Coronary artery (tissue), 2 donors: Measurements from ENCODE around the gene HOXC5.

Source experiments
- DNase-seq: peaks from one replicate; pipeline ENCODE4 v3.0.0-alpha.2; 2017; ENCODE audit warnings: low spot score
- H3K27ac ChIP-seq, 2 donors: fragments of 200-600 bp; sonication (generic); one replicate each; pipeline ENCODE4 v1.5.1; 2016 to 2019
- H3K4me3 ChIP-seq: fragments of 200-600 bp; sonication (generic); 2 replicates; pipeline ENCODE4 v1.5.1; 2016; ENCODE audit warnings: mild to moderate bottlenecking, moderate library complexity
- TF ChIP-seq, protein P1 (sequence below): fragments of 200-600 bp; sonication (generic); IDR thresholded peaks from one replicate; pipeline ENCODE4 v1.5.1; 2019; ENCODE audit warnings: antibody characterized with exemption

Gene HOXC5

DNA sequence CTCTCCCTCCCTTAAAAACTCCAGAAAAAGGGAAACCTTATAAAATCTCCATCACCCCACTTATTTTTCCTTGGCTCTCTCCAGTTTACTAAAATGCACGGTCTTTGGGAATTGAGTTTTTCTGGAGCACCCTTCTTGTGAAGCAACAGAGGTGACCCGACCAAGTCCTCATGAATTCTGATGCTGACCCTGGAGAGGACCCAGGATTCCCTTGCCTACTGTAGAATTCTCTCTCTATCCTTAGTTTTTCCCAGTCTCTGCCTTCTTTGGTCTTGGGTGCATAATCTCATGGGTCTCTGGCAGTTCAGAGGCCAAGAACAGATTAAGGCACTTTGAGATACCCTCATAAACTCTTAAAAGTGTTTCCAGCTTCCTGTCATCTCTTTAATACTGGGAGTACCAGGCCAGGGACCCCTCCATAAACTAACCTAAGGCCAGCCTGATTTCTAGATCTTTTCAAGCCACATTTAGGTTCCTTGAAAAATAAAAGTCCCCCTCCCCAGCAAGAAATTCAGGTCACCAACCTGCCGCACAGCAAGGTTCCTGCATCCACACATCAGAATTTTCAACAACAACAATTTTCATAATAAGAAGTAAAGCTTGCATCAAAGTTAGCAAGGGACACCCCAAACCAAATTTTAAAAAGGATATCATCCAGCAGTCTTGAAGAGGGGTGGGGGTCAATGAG is 15.7 kb downstream of the HOXC5 start:
- no peak for DNase-seq
- no peak overlapping the region for H3K4me3 ChIP-seq
- no peak overlapping the region for H3K27ac ChIP-seq

DNA sequence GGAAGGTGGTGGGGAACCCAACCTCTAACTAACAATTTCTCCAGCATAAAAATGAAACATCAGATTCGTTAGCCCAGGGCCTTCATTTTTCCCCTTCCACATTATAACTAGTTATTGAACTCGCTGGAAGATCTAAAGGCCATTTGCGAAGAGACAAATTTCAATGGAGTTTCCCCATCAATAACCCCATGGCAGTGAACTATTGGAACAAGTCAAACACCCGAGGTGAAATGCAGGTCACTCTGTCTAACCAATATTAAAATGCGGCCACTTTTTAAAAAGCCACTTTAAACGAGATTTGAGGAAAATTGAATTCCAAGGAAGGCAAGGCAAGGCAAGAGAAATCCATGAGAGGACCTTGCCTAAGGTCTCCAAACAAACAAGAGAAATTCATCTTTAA is 16.3 kb downstream of the HOXC5 start:
- H3K27ac ChIP-seq = no peak overlapping the region
- no peak overlapping the region for H3K4me3 ChIP-seq
- TF ChIP-seq, protein P1, sequence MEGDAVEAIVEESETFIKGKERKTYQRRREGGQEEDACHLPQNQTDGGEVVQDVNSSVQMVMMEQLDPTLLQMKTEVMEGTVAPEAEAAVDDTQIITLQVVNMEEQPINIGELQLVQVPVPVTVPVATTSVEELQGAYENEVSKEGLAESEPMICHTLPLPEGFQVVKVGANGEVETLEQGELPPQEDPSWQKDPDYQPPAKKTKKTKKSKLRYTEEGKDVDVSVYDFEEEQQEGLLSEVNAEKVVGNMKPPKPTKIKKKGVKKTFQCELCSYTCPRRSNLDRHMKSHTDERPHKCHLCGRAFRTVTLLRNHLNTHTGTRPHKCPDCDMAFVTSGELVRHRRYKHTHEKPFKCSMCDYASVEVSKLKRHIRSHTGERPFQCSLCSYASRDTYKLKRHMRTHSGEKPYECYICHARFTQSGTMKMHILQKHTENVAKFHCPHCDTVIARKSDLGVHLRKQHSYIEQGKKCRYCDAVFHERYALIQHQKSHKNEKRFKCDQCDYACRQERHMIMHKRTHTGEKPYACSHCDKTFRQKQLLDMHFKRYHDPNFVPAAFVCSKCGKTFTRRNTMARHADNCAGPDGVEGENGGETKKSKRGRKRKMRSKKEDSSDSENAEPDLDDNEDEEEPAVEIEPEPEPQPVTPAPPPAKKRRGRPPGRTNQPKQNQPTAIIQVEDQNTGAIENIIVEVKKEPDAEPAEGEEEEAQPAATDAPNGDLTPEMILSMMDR = no peak
- DNase-seq = no peak

More for the DNA sequence above, 15.7 kb downstream of the HOXC5 start:
- TF ChIP-seq, protein P1 = no peak

DNA sequence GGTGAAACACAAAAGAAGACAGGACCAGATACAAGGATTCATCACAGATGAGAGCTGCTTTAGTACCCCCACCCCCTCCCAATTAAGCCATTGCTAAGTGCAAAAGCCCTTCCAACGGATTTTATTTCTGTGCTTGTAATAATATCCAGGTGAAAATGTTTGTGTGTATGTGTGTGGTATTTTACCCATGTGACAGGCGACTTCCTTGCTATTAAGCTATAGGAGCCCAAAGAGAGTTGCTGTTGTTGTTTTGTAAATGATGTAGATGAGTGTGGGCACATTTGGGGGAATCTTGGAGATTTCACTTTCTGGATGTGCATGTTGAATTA is 17.6 kb downstream of the HOXC5 start:
- TF ChIP-seq, protein P1 = no peak
- no peak overlapping the region for H3K27ac ChIP-seq
- no peak for DNase-seq
- no peak overlapping the region for H3K4me3 ChIP-seq

DNA sequence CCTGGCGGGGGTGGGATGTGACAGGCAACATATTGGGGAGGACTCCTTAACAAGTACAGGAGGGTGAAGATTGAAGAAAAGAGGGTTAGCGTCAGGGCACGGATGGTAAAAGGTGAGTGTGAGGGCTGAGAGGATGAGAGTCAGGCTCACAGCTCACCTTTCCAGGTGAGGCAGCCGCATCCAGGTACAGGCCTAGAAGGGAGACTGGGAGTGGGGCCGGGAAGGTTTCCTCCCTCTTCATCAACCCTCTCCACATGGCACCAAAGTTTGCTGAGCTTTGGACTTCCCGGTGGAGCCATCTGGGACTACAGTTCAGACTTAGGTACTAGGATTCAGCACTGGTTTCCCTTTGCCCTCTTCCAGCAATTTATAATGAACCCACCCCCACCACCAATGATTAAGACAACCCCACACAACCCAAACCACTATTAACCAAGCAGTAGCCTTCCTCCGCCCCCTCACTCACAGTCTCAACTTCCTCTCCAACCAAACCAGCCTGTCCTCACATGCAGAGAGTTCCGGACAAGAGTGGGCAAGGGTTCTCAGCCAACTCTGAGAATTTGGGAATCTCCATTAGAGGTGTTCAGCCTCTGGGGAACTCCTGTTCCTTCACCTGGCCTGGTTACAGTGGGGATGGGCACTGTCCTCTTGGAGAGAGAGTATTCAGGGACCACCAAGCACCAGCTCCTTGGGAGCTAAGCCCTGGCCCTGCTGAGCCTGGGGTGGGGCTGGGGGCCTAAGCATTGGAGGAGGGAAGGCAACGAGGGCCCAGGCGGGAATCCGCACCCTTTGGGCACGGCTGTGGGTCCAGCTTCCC is 18.4 kb downstream of the HOXC5 start:
- H3K4me3 ChIP-seq = no peak overlapping the region
- TF ChIP-seq, protein P1 = no peak
- no peak for DNase-seq
- no peak overlapping the region for H3K27ac ChIP-seq

DNA sequence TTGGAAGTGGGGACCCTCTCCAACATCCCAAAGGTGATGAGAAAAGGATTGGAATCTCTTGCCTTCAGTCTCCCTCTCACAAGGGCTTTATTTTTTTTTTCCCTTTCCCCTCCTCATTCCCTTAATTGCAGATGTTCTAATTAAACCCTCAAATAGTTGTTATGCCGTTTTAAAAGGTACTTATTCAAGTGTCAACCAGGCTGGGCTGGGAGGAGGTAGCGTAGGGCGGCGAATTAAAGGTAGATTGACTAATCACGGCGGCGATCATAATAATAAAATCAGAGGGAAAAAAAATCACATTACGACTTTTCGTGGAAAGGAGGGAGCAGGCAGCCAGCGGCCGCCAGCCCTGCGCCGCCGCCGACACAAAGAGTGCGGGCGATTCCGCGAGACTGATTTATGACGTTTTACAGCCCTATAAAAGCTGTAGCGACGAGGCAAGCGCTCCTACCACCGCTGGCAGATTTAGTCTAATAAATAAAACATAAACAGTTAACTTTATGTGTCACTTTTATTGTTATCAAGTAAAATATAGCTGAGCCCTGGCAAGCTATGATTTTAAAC is 19.1 kb downstream of the HOXC5 start:
- Histone ChIP-seq H3K4me3 (no peak overlapping the region), H3K27ac (no peak overlapping the region)
- no peak for DNase-seq
- TF ChIP-seq, protein P1 = no peak

DNA sequence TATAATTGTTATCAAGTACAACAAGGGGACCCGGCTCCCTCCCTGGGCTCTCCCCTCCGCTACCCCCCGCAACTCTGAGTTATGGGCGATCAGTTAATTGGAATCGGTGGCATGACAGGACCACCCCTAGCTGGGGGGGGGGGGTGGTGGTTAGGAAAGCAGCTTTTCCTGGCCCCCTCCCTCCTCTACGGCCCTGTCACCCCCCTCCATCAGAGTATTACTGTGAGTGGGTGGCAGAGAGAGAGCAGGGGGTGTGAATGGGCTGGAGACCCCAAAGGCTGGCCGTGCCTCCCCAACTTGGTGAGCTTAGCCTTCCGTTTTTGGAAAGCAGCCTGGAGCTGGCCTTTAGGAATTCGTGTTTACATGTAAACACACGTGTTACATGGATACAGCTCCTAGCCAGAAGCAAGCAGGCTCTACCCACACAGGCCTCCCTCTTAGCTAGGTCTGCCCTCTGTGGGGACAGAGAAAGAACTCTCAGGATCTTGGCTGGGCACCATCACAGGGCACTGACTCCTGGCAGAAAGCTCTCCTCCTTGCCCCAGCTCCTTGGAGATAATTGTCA is 19.7 kb downstream of the HOXC5 start:
- TF ChIP-seq, protein P1 = no peak
- no peak for DNase-seq
- H3K4me3 ChIP-seq = peak overlapping the region; percentile 83
- H3K27ac ChIP-seq = peak overlapping the region in 1 of 2 donors; percentile 59
